SK-N-SH (cell line): Measurements from ENCODE around the gene GGA3. TPM values are rescaled to one million over a fixed set of nuclear protein-coding genes. Genes with fewer than 3 reads are reported as not detected.

ENCODE experiments used
- CTCF ChIA-PET: fragments of 300-600, 350-600 bp; formaldehyde crosslinking; extraction: SDS; loops from one replicate; lab custom pipeline; 2021; lab: Yijun Ruan, JAX
- POLR2A ChIA-PET: fragments of 350-600 bp; sonication (Branson Sonifier 250); formaldehyde crosslinking; extraction: SDS; loops from one replicate; lab custom pipeline; 2020; ENCODE audit warnings: antibody characterized with exemption, inconsistent platforms; lab: Yijun Ruan, JAX
- DNase-seq: peaks from one replicate; pipeline ENCODE4 v3.0.0; 2012
- H2AFZ ChIP-seq: fragments of 200-600 bp; sonication (generic); 2 replicates; pipeline ENCODE4 v1.8.1; 2016; ENCODE audit warnings: antibody characterized with exemption, mild to moderate bottlenecking, low read depth
- H3F3A ChIP-seq: fragments of 200-600 bp; sonication (generic); replicated peaks from 2 replicates; pipeline ENCODE3; 2016; ENCODE audit warnings: antibody characterized with exemption, mild to moderate bottlenecking; ENCODE audit not compliant: insufficient read depth
- H3K27ac ChIP-seq, 2 experiments: fragments of 200-500 bp in 1 of 2; fragments of 200-600 bp in 1 of 2; sonication (Bioruptor generic) in 1 of 2; sonication (generic), shearing (Covaris generic) in 1 of 2; 2 replicates each; pipeline versions ENCODE4 v1.5.1 to v1.6.1; 2014 to 2016; ENCODE audit warnings: low read depth in 2 of 2, inconsistent platforms in 1 of 2, low read length in 1 of 2, mild to moderate bottlenecking in 1 of 2, mixed read lengths in 1 of 2
- H3K27me3 ChIP-seq: fragments of 200-600 bp; sonication (generic), shearing (Covaris generic); 2 replicates; pipeline ENCODE4 v1.6.1; 2016; ENCODE audit warnings: mixed run types; ENCODE audit not compliant: insufficient read depth
- H3K36me3 ChIP-seq, 2 experiments: fragments of 200-500 bp in 1 of 2; fragments of 200-600 bp in 1 of 2; sonication (Bioruptor generic) in 1 of 2; sonication (generic) in 1 of 2; replicated peaks in 1 of 2; 2 replicates each; pipeline versions ENCODE3 to v1.5.1; 2014 to 2016; ENCODE audit warnings: low read length in 1 of 2, mild to moderate bottlenecking in 1 of 2; ENCODE audit not compliant: insufficient read depth in 2 of 2, control insufficient read depth in 1 of 2
- H3K4me1 ChIP-seq, 2 experiments: fragments of 200-500 bp in 1 of 2; fragments of 200-600 bp in 1 of 2; sonication (Bioruptor generic) in 1 of 2; sonication (generic), shearing (Covaris generic) in 1 of 2; 2 replicates each; pipeline versions ENCODE4 v1.5.1 to v1.6.1; 2014 to 2016; ENCODE audit warnings: low read depth in 1 of 2, low read length in 1 of 2, mixed run types in 1 of 2; ENCODE audit not compliant: insufficient read depth in 2 of 2, control insufficient read depth in 1 of 2
- H3K4me2 ChIP-seq: fragments of 200-600 bp; sonication (generic), shearing (Covaris generic); 2 replicates; pipeline ENCODE4 v1.6.1; 2017; ENCODE audit warnings: mixed run types
- H3K4me3 ChIP-seq, 2 experiments: fragments of 200-500 bp in 1 of 2; fragments of 200-600 bp in 1 of 2; sonication (Bioruptor generic) in 1 of 2; sonication (generic), shearing (Covaris generic) in 1 of 2; 2 replicates each; pipeline versions ENCODE4 v1.5.1 to v1.8.1; 2014 to 2016; ENCODE audit warnings: low read depth in 2 of 2, inconsistent platforms in 1 of 2, low read length in 1 of 2, mild to moderate bottlenecking in 1 of 2, mixed read lengths in 1 of 2, moderate library complexity in 1 of 2
- H3K79me2 ChIP-seq: fragments of 200-600 bp; sonication (generic); 2 replicates; pipeline ENCODE4 v1.8.1; 2017; ENCODE audit warnings: mild to moderate bottlenecking; ENCODE audit not compliant: insufficient read depth
- H3K9ac ChIP-seq: fragments of 200-600 bp; sonication (generic); 2 replicates; pipeline ENCODE4 v1.6.1; 2017; ENCODE audit warnings: mixed run types
- H3K9me2 ChIP-seq: fragments of 200-600 bp; sonication (generic); 2 replicates; pipeline ENCODE4 v1.6.1; 2017; ENCODE audit warnings: mixed run types
- H3K9me3 ChIP-seq: fragments of 200-600 bp; sonication (generic); 2 replicates; pipeline ENCODE4 v1.6.1; 2017; ENCODE audit warnings: mixed run types, mild to moderate bottlenecking, moderate library complexity
- H4K20me1 ChIP-seq: fragments of 200-600 bp; sonication (generic); 2 replicates; pipeline ENCODE4 v1.6.1; 2017; ENCODE audit warnings: mild to moderate bottlenecking, mixed run types; ENCODE audit not compliant: insufficient read depth
- GATA2 ChIP-seq: sonication (generic); formaldehyde crosslinking; IDR thresholded peaks from 2 replicates; pipeline ENCODE4 v1.5.0; 2020; ENCODE audit warnings: mild to moderate bottlenecking, missing genetic modification reagents
- NRF1 ChIP-seq: IDR thresholded peaks from 2 replicates; pipeline ENCODE4 v1.6.1; 2012; ENCODE audit warnings: low read depth, mild to moderate bottlenecking, low read length
- POLR2AphosphoS5 ChIP-seq: IDR thresholded peaks from 2 replicates; pipeline ENCODE4 v1.6.1; 2012; ENCODE audit warnings: low read depth, low read length
- RAD21 ChIP-seq: IDR thresholded peaks from 2 replicates; pipeline ENCODE4 v1.6.1; 2012; ENCODE audit warnings: mild to moderate bottlenecking, low read length
- RXRA ChIP-seq: IDR thresholded peaks from 2 replicates; pipeline ENCODE4 v1.4.0; 2012; ENCODE audit warnings: low read depth, mild to moderate bottlenecking, borderline replicate concordance
- SIN3A ChIP-seq: IDR thresholded peaks from 2 replicates; pipeline ENCODE4 v1.6.1; 2012; ENCODE audit warnings: low read depth, mild to moderate bottlenecking, low read length, moderate library complexity, borderline replicate concordance
- SMC3 ChIP-seq: IDR thresholded peaks from 2 replicates; pipeline ENCODE4 v1.6.1; 2012; ENCODE audit warnings: low read depth, low read length, improper control_type of control experiment
- USF2 ChIP-seq: fragments of 150-350 bp; IDR thresholded peaks from 2 replicates; pipeline ENCODE4 v1.6.1; 2017; ENCODE audit warnings: antibody characterized with exemption, low read length, low read depth, borderline replicate concordance
- WGBS: methylation state at CpG from one replicate; pipeline ENCODE4 v1.1.6; 2017; ENCODE audit warnings: low lambda C conversion rate; 5-methylcytosine and 5-hydroxymethylcytosine counted together
- polyA plus RNA-seq, 3 experiments: library from polyadenylated mRNA; depleted of rRNA; stranded (reverse); fragments of >200 nt; gene quantifications; 2 replicates each; pipeline ENCODE4 v1.2.3, GENCODE V29; 2012
- TF ChIP-seq, protein P1 (sequence below): fragments of 200-600 bp; sonication (generic); IDR thresholded peaks from 2 replicates; pipeline ENCODE4 v1.6.1; 2017; ENCODE audit warnings: antibody characterized with exemption, mild to moderate bottlenecking, moderate library complexity

GGA3 gene
- polyA plus RNA-seq, 1 of the 3 experiments (the other 2 are of a cell fraction): 42.5 TPM

DNA sequence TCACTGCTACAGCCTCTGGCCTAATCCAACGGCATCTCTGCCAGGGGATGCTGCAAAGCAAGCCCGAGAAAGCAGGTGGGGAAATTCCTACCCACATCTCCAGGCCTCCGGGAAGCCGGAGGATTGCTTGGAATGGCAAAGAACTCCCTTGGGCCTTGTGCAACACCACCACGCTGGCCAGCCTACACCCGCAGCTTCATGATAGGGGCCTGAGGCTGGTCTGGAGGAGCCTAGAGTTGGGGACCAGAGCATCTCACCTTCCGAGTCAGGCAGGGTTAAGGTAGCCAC is 20.3 kb downstream of the GGA3 start:
- H3K4me2 ChIP-seq: no peak overlapping the region
- TF ChIP-seq NRF1: no peak
- ChIA-PET CTCF (interaction anchor here (0.9 to 11.7 kb wide), 14 partner anchors 10 to 189 kb away, joined by 3 to 136 read pairs (median 22); partner anchors contain the start of genes GGA3, MIF4GD, MRPS7 and NUP85), POLR2A (interaction anchor here (1.2 kb wide), 1 partner anchor 20 kb away, joined by 5 read pairs; the partner anchor contains the start of genes GGA3 and MRPS7)
- peaks cover 45 to 97% of the 10 kb centered on the region in 2 experiments for H3K36me3 ChIP-seq
- no peak for DNase-seq
- H3K9me2 ChIP-seq: no peaks in the 10 kb centered on the region
- H3K27ac ChIP-seq: no peak overlapping the region
- no peak overlapping the region for H2AFZ ChIP-seq
- peaks cover 19% of the 10 kb centered on the region for H3F3A ChIP-seq
- WGBS: 96% methylated on average over 4 of the region's 7 CpGs
- no peaks in the 10 kb centered on the region for H3K27me3 ChIP-seq
- H3K4me3 ChIP-seq: no peak overlapping the region
- no peaks in the 10 kb centered on the region; a peak in 1 of 4 replicates for H3K4me1 ChIP-seq
- H3K9me3 ChIP-seq: no peaks in the 10 kb centered on the region
- peaks cover 3% of the 10 kb centered on the region; the same call in 1 of the 2 replicates for H4K20me1 ChIP-seq
- no peak overlapping the region for H3K9ac ChIP-seq
- H3K79me2 ChIP-seq: no peaks in the 10 kb centered on the region

GRCh38 chr17:75240394-75241142 is 20.8 kb downstream of the GGA3 start:
- no peak overlapping the region for H2AFZ ChIP-seq
- H3K9me3 ChIP-seq: no peaks in the 10 kb centered on the region
- peaks cover 3% of the 10 kb centered on the region; the same call in 1 of the 2 replicates for H4K20me1 ChIP-seq
- no peak overlapping the region for H3K4me2 ChIP-seq
- TF ChIP-seq RAD21: peak; percentile 45
- TF ChIP-seq GATA2 (CRISPR knock-in tag): no peak
- peak; percentile 39; the same call in 1 of the 2 replicates for TF ChIP-seq POLR2AphosphoS5
- no peak for TF ChIP-seq RXRA
- TF ChIP-seq, protein P1, sequence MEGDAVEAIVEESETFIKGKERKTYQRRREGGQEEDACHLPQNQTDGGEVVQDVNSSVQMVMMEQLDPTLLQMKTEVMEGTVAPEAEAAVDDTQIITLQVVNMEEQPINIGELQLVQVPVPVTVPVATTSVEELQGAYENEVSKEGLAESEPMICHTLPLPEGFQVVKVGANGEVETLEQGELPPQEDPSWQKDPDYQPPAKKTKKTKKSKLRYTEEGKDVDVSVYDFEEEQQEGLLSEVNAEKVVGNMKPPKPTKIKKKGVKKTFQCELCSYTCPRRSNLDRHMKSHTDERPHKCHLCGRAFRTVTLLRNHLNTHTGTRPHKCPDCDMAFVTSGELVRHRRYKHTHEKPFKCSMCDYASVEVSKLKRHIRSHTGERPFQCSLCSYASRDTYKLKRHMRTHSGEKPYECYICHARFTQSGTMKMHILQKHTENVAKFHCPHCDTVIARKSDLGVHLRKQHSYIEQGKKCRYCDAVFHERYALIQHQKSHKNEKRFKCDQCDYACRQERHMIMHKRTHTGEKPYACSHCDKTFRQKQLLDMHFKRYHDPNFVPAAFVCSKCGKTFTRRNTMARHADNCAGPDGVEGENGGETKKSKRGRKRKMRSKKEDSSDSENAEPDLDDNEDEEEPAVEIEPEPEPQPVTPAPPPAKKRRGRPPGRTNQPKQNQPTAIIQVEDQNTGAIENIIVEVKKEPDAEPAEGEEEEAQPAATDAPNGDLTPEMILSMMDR: peak; percentile 76
- peak; percentile 45 for TF ChIP-seq SMC3
- no peak for TF ChIP-seq USF2
- TF ChIP-seq SIN3A: no peak
- H3F3A ChIP-seq: peaks cover 25% of the 10 kb centered on the region
- peak; percentile 83 for DNase-seq
- no peak overlapping the region; a peak in 1 of 4 replicates for H3K4me3 ChIP-seq
- WGBS: 82% methylated on average over 20 of the region's 23 CpGs
- H3K27me3 ChIP-seq: no peaks in the 10 kb centered on the region
- H3K79me2 ChIP-seq: no peaks in the 10 kb centered on the region
- H3K4me1 ChIP-seq: no peaks in the 10 kb centered on the region; a peak in 1 of 4 replicates
- H3K9ac ChIP-seq: no peak overlapping the region
- no peaks in the 10 kb centered on the region for H3K9me2 ChIP-seq
- CTCF ChIA-PET: interaction anchor here (0.5 to 11.7 kb wide), 27 partner anchors 10 to 189 kb away, joined by 3 to 136 read pairs (median 4); partner anchors contain the start of genes GGA3, MIF4GD, MRPS7 and NUP85
- peaks cover 45 to 95% of the 10 kb centered on the region in 2 experiments for H3K36me3 ChIP-seq
- POLR2A ChIA-PET: interaction anchor here (1.1 kb wide), 1 partner anchor 20 kb away, joined by 3 read pairs; no protein-coding TSS in a partner anchor
- no peak overlapping the region for H3K27ac ChIP-seq
